GM06990 (cell line): ENCODE measurements around the gene DPP10.

Experiments used
- DNase-seq: peaks from one replicate; pipeline ENCODE4 v3.0.0-alpha.2; 2011; ENCODE audit not compliant: insufficient read length; ENCODE audit errors: extremely low read depth
- H3K27me3 ChIP-seq: replicated peaks from 2 replicates; pipeline ENCODE4 v1.6.0; 2011; ENCODE audit warnings: low read length; ENCODE audit not compliant: control insufficient read depth, insufficient read depth
- H3K36me3 ChIP-seq: 2 replicates; pipeline ENCODE4 v1.5.1; 2011; ENCODE audit warnings: low read length; ENCODE audit not compliant: control insufficient read depth, insufficient read depth
- H3K4me3 ChIP-seq: replicated peaks from 2 replicates; pipeline ENCODE4 v1.5.1; 2011; ENCODE audit warnings: low read depth, mild to moderate bottlenecking, control low read depth, low read length
- CTCF ChIP-seq: IDR thresholded peaks from 2 replicates; pipeline ENCODE4 v1.5.1; 2011; ENCODE audit warnings: low read length, control low read depth, mild to moderate bottlenecking, inconsistent platforms; ENCODE audit not compliant: insufficient read depth, poor library complexity, severe bottlenecking

Gene DPP10

DNA sequence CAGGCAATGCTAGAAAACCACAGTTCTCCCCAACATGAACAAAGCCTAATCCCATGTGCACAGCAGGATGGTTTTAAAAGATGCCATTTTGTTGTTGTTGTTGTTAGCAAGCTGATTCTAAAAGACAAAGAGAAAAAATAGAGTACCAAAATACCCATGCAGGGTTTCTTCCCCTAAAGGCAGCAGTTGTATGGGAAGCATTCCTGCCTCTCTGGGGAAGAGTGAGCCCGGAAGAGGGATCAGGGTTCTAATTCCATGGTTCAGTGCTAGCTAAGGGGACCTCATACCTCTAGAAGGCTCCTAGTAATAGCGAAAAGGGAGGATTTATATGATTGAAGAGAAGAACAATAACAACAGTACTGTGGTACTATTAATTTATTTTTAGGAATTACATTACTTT, 327.6 kb downstream of the DPP10 start:
- no peaks in the 10 kb centered on the region for H3K36me3 ChIP-seq
- TF ChIP-seq CTCF = no peak
- H3K27me3 ChIP-seq = no peaks in the 10 kb centered on the region
- no peak for DNase-seq
- no peak overlapping the region for H3K4me3 ChIP-seq

GRCh38 chr2:114784046-114784445, 341.6 kb downstream of the DPP10 start:
- H3K36me3 ChIP-seq = no peaks in the 10 kb centered on the region
- no peak for TF ChIP-seq CTCF
- H3K27me3 ChIP-seq = no peaks in the 10 kb centered on the region
- DNase-seq = no peak
- H3K4me3 ChIP-seq = no peak overlapping the region

DNA sequence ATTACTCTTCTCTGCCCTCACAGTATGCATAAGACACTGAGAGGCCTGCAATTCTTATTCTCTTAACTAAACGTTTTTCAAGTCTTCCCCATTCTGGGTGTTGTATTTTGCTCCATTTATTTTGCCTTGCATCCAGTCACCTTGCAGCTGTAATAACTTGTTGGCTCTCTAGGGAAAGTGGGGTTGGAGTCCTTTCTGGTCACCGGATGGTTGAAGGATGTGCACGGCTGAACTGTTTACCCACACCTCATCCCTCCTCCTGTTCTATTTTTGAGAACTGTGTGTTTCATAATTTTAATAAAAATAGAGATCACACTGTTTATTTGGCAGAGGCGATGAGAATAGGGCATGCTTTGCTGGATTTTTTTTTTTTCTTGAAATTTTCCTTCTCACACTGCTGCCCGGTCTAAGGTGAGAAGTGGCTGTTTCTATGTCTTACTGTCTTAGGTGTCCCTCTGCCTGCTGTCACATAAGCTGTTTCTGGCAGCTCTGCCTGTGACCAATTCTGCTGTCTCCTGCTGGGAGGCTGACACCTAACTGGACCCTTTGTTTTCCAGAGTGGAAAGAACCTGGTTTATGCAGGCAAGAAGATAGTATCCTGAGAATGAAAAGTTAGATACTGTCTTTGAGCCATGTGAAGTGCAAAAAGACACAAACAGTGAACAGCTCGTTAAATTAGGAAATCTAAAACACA, 342.6 kb downstream of the DPP10 start:
- TF ChIP-seq CTCF = no peak
- no peak for DNase-seq
- no peaks in the 10 kb centered on the region for H3K27me3 ChIP-seq
- H3K4me3 ChIP-seq = no peak overlapping the region
- H3K36me3 ChIP-seq = no peaks in the 10 kb centered on the region

GRCh38 chr2:114786901-114787300, 344.5 kb downstream of the DPP10 start:
- H3K36me3 ChIP-seq = no peaks in the 10 kb centered on the region
- no peak for DNase-seq
- no peaks in the 10 kb centered on the region for H3K27me3 ChIP-seq
- H3K4me3 ChIP-seq = no peak overlapping the region
- TF ChIP-seq CTCF = no peak

- H3K27me3 ChIP-seq = no peaks in the 10 kb centered on the region
- H3K36me3 ChIP-seq = no peaks in the 10 kb centered on the region
- no peak for DNase-seq
- H3K4me3 ChIP-seq = no peak overlapping the region
- TF ChIP-seq CTCF = no peak
These were observed 345.0 kb downstream of the DPP10 start for GRCh38 chr2:114787486-114787885.

DNA sequence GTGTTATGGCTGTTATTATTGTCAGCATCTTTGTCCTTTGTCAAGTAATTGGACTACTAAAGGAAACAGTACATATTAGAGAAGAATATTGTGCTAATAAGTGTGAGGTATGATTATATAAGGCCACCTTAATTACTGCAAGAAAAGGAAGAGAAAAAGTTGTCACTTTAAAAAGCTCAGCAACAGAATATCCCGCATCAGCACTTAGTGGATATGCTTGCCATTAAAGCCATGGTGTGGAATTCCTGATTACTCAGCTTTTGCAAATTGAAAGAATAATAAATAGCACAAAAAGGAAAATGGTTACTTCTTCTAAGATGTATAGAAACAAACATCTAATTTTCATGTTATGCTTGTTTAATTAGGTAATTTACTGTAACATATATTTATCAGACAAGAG, 347.5 kb downstream of the DPP10 start:
- DNase-seq = no peak
- H3K4me3 ChIP-seq = no peak overlapping the region
- H3K36me3 ChIP-seq = no peaks in the 10 kb centered on the region
- TF ChIP-seq CTCF = no peak
- H3K27me3 ChIP-seq = no peaks in the 10 kb centered on the region
